Measurements from ENCODE around the gene CFAP251.

CFAP251 gene

DNA sequence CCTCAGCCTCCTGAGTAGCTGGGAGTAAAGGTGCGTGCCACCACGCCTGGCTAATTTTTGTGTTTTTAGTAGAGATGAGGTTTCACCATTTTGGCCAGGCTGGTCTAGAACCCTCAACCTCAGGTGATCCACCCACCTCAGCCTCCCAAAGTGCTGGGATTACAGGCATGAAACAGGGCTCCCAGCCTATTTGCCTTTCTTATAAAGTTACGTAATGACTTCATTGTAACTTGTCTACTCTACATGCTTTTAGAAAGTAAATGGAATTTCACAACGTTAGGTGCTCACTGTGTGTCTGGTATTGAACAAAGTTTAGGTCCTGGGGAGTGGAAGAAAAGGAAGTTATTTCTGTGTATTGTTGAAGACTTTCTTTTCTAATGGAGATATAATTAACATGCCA, 12.5 kb downstream of the CFAP251 start:
- Histone ChIP-seq H3K4me2 (ENCODE audit: low read length) (no peak overlapping the region), H3K4me3 (ENCODE audit: low read depth, low read length) (no peak overlapping the region), H3K27me3 (ENCODE audit: control insufficient read depth, insufficient read depth, low read length) (no peaks in the 10 kb centered on the region), H3K79me2 (no peaks in the 10 kb centered on the region), H3K4me1 (no peaks in the 10 kb centered on the region), H2AFZ (no peak overlapping the region), H3K9me3 (ENCODE audit: control insufficient read depth, low read length) (no peaks in the 10 kb centered on the region), H3K36me3 (ENCODE audit: control insufficient read depth, insufficient read depth, low read length) (no peaks in the 10 kb centered on the region), H3K27ac (no peak overlapping the region), H3K9ac (no peak overlapping the region)
- TF ChIP-seq, protein P1, sequence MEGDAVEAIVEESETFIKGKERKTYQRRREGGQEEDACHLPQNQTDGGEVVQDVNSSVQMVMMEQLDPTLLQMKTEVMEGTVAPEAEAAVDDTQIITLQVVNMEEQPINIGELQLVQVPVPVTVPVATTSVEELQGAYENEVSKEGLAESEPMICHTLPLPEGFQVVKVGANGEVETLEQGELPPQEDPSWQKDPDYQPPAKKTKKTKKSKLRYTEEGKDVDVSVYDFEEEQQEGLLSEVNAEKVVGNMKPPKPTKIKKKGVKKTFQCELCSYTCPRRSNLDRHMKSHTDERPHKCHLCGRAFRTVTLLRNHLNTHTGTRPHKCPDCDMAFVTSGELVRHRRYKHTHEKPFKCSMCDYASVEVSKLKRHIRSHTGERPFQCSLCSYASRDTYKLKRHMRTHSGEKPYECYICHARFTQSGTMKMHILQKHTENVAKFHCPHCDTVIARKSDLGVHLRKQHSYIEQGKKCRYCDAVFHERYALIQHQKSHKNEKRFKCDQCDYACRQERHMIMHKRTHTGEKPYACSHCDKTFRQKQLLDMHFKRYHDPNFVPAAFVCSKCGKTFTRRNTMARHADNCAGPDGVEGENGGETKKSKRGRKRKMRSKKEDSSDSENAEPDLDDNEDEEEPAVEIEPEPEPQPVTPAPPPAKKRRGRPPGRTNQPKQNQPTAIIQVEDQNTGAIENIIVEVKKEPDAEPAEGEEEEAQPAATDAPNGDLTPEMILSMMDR (IDR thresholded peaks at IDR 0.05), result no peak

- no peak overlapping the region for H3K9ac ChIP-seq
- H3K27ac ChIP-seq, result no peak overlapping the region
- no peak overlapping the region for H2AFZ ChIP-seq
- H3K4me3 ChIP-seq (ENCODE audit: low read depth, low read length), result no peak overlapping the region
- no peaks in the 10 kb centered on the region for H3K27me3 ChIP-seq (ENCODE audit: control insufficient read depth, insufficient read depth, low read length)
- H3K36me3 ChIP-seq (ENCODE audit: control insufficient read depth, insufficient read depth, low read length), result no peaks in the 10 kb centered on the region
- H3K4me2 ChIP-seq (ENCODE audit: low read length), result no peak overlapping the region
- no peaks in the 10 kb centered on the region for H3K9me3 ChIP-seq (ENCODE audit: control insufficient read depth, low read length)
- H3K79me2 ChIP-seq, result no peaks in the 10 kb centered on the region
- no peaks in the 10 kb centered on the region for H3K4me1 ChIP-seq
- TF ChIP-seq, protein P1 (IDR thresholded peaks at IDR 0.05), result no peak
Measured at GRCh38 chr12:121932176-121932536, 13.8 kb downstream of the CFAP251 start.

DNA sequence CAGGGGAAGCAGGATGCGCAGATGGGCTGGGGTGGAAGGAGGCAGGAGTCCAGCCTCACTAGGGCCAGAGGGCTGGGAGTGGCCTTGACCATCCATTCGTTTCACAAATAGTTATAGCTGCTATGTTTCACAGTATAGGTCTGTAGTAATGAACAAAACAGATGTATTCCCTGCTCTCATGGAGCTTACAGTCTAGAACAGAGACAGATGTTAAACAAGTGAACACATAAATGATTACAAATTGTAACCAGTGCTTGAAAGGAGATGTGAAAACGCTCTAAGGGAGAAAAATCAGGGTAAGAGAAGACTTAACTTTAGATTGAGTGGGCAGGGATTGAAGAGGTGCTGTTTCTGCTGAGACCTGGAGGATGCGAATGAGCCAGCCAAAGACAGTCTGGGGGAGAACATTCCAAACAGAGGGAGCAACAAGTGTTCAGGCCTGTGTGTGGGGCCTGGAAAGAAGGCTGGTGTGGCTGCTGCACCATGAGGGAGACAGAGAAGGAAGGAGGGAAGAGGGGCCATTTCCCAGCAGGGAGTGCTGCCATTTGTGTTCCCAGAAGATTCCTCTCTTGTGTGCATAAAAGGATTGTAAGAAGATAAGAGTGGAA, 14.6 kb downstream of the CFAP251 start:
- Histone ChIP-seq H2AFZ (no peak overlapping the region), H3K27ac (no peak overlapping the region), H3K4me3 (ENCODE audit: low read depth, low read length) (no peak overlapping the region), H3K9me3 (ENCODE audit: control insufficient read depth, low read length) (no peaks in the 10 kb centered on the region), H3K9ac (no peak overlapping the region), H3K36me3 (ENCODE audit: control insufficient read depth, insufficient read depth, low read length) (no peaks in the 10 kb centered on the region), H3K4me1 (no peaks in the 10 kb centered on the region), H3K27me3 (ENCODE audit: control insufficient read depth, insufficient read depth, low read length) (no peaks in the 10 kb centered on the region), H3K79me2 (no peaks in the 10 kb centered on the region), H3K4me2 (ENCODE audit: low read length) (no peak overlapping the region)
- TF ChIP-seq, protein P1 (IDR thresholded peaks at IDR 0.05), result no peak

GRCh38 chr12:121933522-121934308, 15.3 kb downstream of the CFAP251 start:
- H3K4me2 ChIP-seq (ENCODE audit: low read length), result no peak overlapping the region
- TF ChIP-seq, protein P1 (IDR thresholded peaks at IDR 0.05), result no peak
- no peak overlapping the region for H3K9ac ChIP-seq
- H3K4me1 ChIP-seq, result no peaks in the 10 kb centered on the region
- H2AFZ ChIP-seq, result no peak overlapping the region
- H3K27ac ChIP-seq, result no peak overlapping the region
- H3K4me3 ChIP-seq (ENCODE audit: low read depth, low read length), result no peak overlapping the region
- H3K36me3 ChIP-seq (ENCODE audit: control insufficient read depth, insufficient read depth, low read length), result no peaks in the 10 kb centered on the region
- no peaks in the 10 kb centered on the region for H3K9me3 ChIP-seq (ENCODE audit: control insufficient read depth, low read length)
- no peaks in the 10 kb centered on the region for H3K79me2 ChIP-seq
- no peaks in the 10 kb centered on the region for H3K27me3 ChIP-seq (ENCODE audit: control insufficient read depth, insufficient read depth, low read length)

- Histone ChIP-seq H3K9me3 (ENCODE audit: control insufficient read depth, low read length) (no peaks in the 10 kb centered on the region), H3K4me1 (no peaks in the 10 kb centered on the region), H3K9ac (no peak overlapping the region), H2AFZ (no peak overlapping the region), H3K27me3 (ENCODE audit: control insufficient read depth, insufficient read depth, low read length) (no peaks in the 10 kb centered on the region), H3K79me2 (no peaks in the 10 kb centered on the region), H3K4me3 (ENCODE audit: low read depth, low read length) (no peak overlapping the region), H3K4me2 (ENCODE audit: low read length) (no peak overlapping the region), H3K36me3 (ENCODE audit: control insufficient read depth, insufficient read depth, low read length) (no peaks in the 10 kb centered on the region), H3K27ac (no peak overlapping the region)
- TF ChIP-seq, protein P1 (IDR thresholded peaks at IDR 0.05), result no peak
Measured at GRCh38 chr12:121934309-121934664, 15.9 kb downstream of the CFAP251 start.
